Upper lobe of right lung (tissue), 1 donor: ENCODE measurements around the gene TFIP11. TPM values are rescaled to one million over a fixed set of nuclear protein-coding genes. Genes with fewer than 3 reads are reported as not detected.

Source experiments
- ATAC-seq: fragments of 200-7000 bp; cut with Tn5 transposase; one replicate; pipeline ENCODE4 v1.9.1; 2020; ENCODE audit warnings: mild to moderate bottlenecking, moderate library complexity
- DNase-seq: peaks from one replicate; pipeline ENCODE4 v3.0.0-alpha.2; 2020
- H3K27ac ChIP-seq: fragments of 200-600 bp; one replicate; pipeline ENCODE4 v1.8.0; 2022
- H3K27me3 ChIP-seq: fragments of 200-600 bp; one replicate; pipeline ENCODE4 v1.8.0; 2022; ENCODE audit warnings: mild to moderate bottlenecking
- H3K36me3 ChIP-seq: fragments of 200-600 bp; one replicate; pipeline ENCODE4 v1.8.0; 2022
- H3K4me1 ChIP-seq: fragments of 200-600 bp; one replicate; pipeline ENCODE4 v1.8.0; 2022
- H3K4me3 ChIP-seq: fragments of 200-600 bp; one replicate; pipeline ENCODE4 v1.8.0; 2022; ENCODE audit warnings: mild to moderate bottlenecking
- H3K9me3 ChIP-seq: fragments of 200-600 bp; one replicate; pipeline ENCODE4 v1.8.0; 2022
- CTCF ChIP-seq: fragments of 200-600 bp; IDR thresholded peaks from one replicate; pipeline ENCODE4 v1.8.0; 2022; ENCODE audit warnings: antibody characterized with exemption
- intact Hi-C: fragments of 100-400 bp; cut with DNase I; formaldehyde crosslinking; loops from one replicate; pipeline ENCODE4 v1.11.0; 2022
- total RNA-seq: library from RNA; stranded (reverse); fragmentation: NEBNext Ultra II Directional; extraction: Animal tissue kit (Norgen Biotek cat#: 25700); gene quantifications from one replicate; pipeline ENCODE4 v1.2.1, GENCODE V29; 2021
- donor health status: DM: no; HTN: yes; CAD: no; lungs with severe emphysema.

TFIP11 gene
- total RNA-seq, 1 donor from 2014 or later, result 33.1 TPM

GRCh38 chr22:26555478-26555877 is 43.2 kb upstream of the TFIP11 start:
- no peak for TF ChIP-seq CTCF
- DNase-seq (no peak), ATAC-seq (no peak)
- H3K27me3 ChIP-seq, result no peaks in the 10 kb centered on the region
- peaks cover 6% of the 10 kb centered on the region for H3K4me1 ChIP-seq
- no peaks in the 10 kb centered on the region for H3K36me3 ChIP-seq
- H3K27ac ChIP-seq, result no peak overlapping the region
- intact Hi-C loops, result no loop called here
- H3K9me3 ChIP-seq, result no peaks in the 10 kb centered on the region
- H3K4me3 ChIP-seq, result no peak overlapping the region

- Histone ChIP-seq H3K36me3 (no peaks in the 10 kb centered on the region), H3K4me3 (no peak overlapping the region), H3K27me3 (no peaks in the 10 kb centered on the region), H3K27ac (no peak overlapping the region), H3K4me1 (peaks cover 9% of the 10 kb centered on the region), H3K9me3 (no peaks in the 10 kb centered on the region)
- intact Hi-C loops, result no loop called here
- TF ChIP-seq CTCF, result no peak
- DNase-seq (no peak), ATAC-seq (no peak)
Measured at GRCh38 chr22:26554956-26555355, 42.7 kb upstream of the TFIP11 start.

- Histone ChIP-seq H3K4me3 (no peak overlapping the region), H3K9me3 (no peaks in the 10 kb centered on the region), H3K36me3 (no peaks in the 10 kb centered on the region), H3K4me1 (peaks cover 7% of the 10 kb centered on the region), H3K27me3 (no peaks in the 10 kb centered on the region), H3K27ac (no peak overlapping the region)
- intact Hi-C loops, result no loop called here
- no peak for TF ChIP-seq CTCF
- no peak for ATAC-seq
- DNase-seq, result no peak
Measured at GRCh38 chr22:26553056-26553752, 40.9 kb upstream of the TFIP11 start.

GRCh38 chr22:26552466-26552865 is 40.2 kb upstream of the TFIP11 start:
- intact Hi-C loops, result no loop called here
- DNase-seq, result no peak
- H3K4me3 ChIP-seq, result no peak overlapping the region
- peaks cover 7% of the 10 kb centered on the region for H3K4me1 ChIP-seq
- H3K9me3 ChIP-seq, result no peaks in the 10 kb centered on the region
- H3K36me3 ChIP-seq, result peaks cover 2% of the 10 kb centered on the region
- no peak for ATAC-seq
- no peaks in the 10 kb centered on the region for H3K27me3 ChIP-seq
- no peak overlapping the region for H3K27ac ChIP-seq
- no peak for TF ChIP-seq CTCF

- no peaks in the 10 kb centered on the region for H3K9me3 ChIP-seq
- ATAC-seq, result no peak
- peak overlapping the region; percentile 60 for H3K27ac ChIP-seq
- intact Hi-C loops, result no loop called here
- no peak for DNase-seq
- no peak for TF ChIP-seq CTCF
- peaks cover 5% of the 10 kb centered on the region for H3K36me3 ChIP-seq
- peaks cover 7% of the 10 kb centered on the region for H3K4me1 ChIP-seq
- H3K4me3 ChIP-seq, result no peak overlapping the region
- H3K27me3 ChIP-seq, result no peaks in the 10 kb centered on the region
Measured at GRCh38 chr22:26551568-26551967, 39.3 kb upstream of the TFIP11 start.
